ENCODE measurements around the gene GRIN3B. TPM values are rescaled to one million over a fixed set of nuclear protein-coding genes. Genes with fewer than 3 reads are reported as not detected.

Gene GRIN3B
- total and polyA plus RNA-seq, 2 of the 8 experiments (the other 6 are each of a cell fraction or from before 2014, with no cell fraction given), result 0.45 to 1.0 TPM

GRCh38 chr19:999379-999719, 870 bp upstream of the GRIN3B start:
- H3K36me3 ChIP-seq (ENCODE audit: control insufficient read depth in 2 of 4, insufficient read depth in 4 of 4, low read length in 3 of 4), result no peaks in the 10 kb centered on the region; a peak in 2 of 8 replicates
- no peak overlapping the region for H3K56ac ChIP-seq (replicated peaks; ENCODE audit: insufficient read length, low read depth, low read length)
- H3K4me3 ChIP-seq (ENCODE audit: extremely low read depth in 1 of 4, insufficient read depth in 2 of 4, low read depth in 3 of 4, low read length in 4 of 4), result no peak overlapping the region
- CTCF ChIA-PET (ENCODE audit: partially characterized antibody), result interaction anchor here (0.6 to 2.3 kb wide), 7 partner anchors 18 to 136 kb away, joined by 3 to 13 read pairs (median 4); partner anchors contain the start of gene ARHGAP45
- H2BK20ac ChIP-seq (ENCODE audit: low read length), result no peak overlapping the region
- H2BK120ac ChIP-seq (replicated peaks; ENCODE audit: low read depth, low read length), result no peak overlapping the region
- no peak overlapping the region for H3K4ac ChIP-seq (replicated peaks; ENCODE audit: insufficient read length, low read depth, low read length)
- H2AK5ac ChIP-seq (ENCODE audit: low read depth, low read length), result no peak overlapping the region
- H2AFZ ChIP-seq (ENCODE audit: low read length), result no peak overlapping the region
- POLR2A ChIA-PET (ENCODE audit: partially characterized antibody), result interaction anchor here (1.0 to 7.3 kb wide), 3 partner anchors 8 to 39 kb away, joined by 3 to 81 read pairs (median 4); partner anchors contain the start of gene WDR18
- H3K14ac ChIP-seq (ENCODE audit: insufficient read length), result no peak overlapping the region
- H2BK5ac ChIP-seq (ENCODE audit: low read depth, low read length), result no peak overlapping the region
- FAIRE-seq, result no peak
- H3K4me2 ChIP-seq (ENCODE audit: insufficient read depth in 1 of 2, low read depth in 2 of 2, low read length in 2 of 2), result no peak overlapping the region
- no peak overlapping the region for H3K18ac ChIP-seq (ENCODE audit: extremely low read depth, low read length)
- 93% methylated on average over 3 of the region's 3 CpGs; no CpG with 5 or more reads in 1 of the 2 experiments for WGBS, 2 experiments (ENCODE audit: extremely low coverage in 1 of 2, insufficient coverage in 1 of 2, insufficient read length in 1 of 2, insufficient replicate concordance in 2 of 2, low coverage in 1 of 2, low lambda C conversion rate in 2 of 2, missing lambda C conversion rate in 1 of 2)
- no peaks in the 10 kb centered on the region for H3K79me1 ChIP-seq (ENCODE audit: low read depth, low read length)
- no peak overlapping the region for H3K27ac ChIP-seq (ENCODE audit: low read depth, low read length)
- no peak overlapping the region for H2BK12ac ChIP-seq (ENCODE audit: low read depth, low read length)
- no peak overlapping the region; the same call in 1 of the 2 replicates for H4K8ac ChIP-seq (ENCODE audit: extremely low read depth, insufficient read depth, low read length)
- H3K4me1 ChIP-seq (replicated peaks in 1 of 4; ENCODE audit: control insufficient read depth in 3 of 4, insufficient read depth in 4 of 4, low read length in 3 of 4), result peaks cover 0 to 10% (median 6%) of the 10 kb centered on the region in 4 experiments; a peak in 3 of 7 replicates
- H3K23me2 ChIP-seq (ENCODE audit: low read depth, low read length), result peaks cover 4% of the 10 kb centered on the region; the same call in 1 of the 2 replicates
- no peak overlapping the region for H3K23ac ChIP-seq (ENCODE audit: insufficient read length)
- H3K27me3 ChIP-seq (replicated peaks in 1 of 4; ENCODE audit: control insufficient read depth in 3 of 4, extremely low read depth in 1 of 4, insufficient read depth in 3 of 4, low read length in 3 of 4), result peaks cover 6 to 33% (median 19%) of the 10 kb centered on the region in 4 experiments
- H3K79me2 ChIP-seq (ENCODE audit: control insufficient read depth in 1 of 2, insufficient read depth in 2 of 2, low read length in 2 of 2), result no peaks in the 10 kb centered on the region
- no peak overlapping the region for H4K5ac ChIP-seq (ENCODE audit: insufficient read length, low read depth, low read length)
- no peak overlapping the region; a peak in 1 of 7 replicates for H3K9ac ChIP-seq (replicated peaks in 1 of 4; ENCODE audit: extremely low read depth in 1 of 4, low read depth in 3 of 4, low read length in 3 of 4)
- H2BK15ac ChIP-seq (ENCODE audit: low read length), result no peak overlapping the region
- no peaks in the 10 kb centered on the region for H3K9me3 ChIP-seq (ENCODE audit: insufficient read depth in 2 of 2, low read depth in 1 of 2, low read length in 1 of 2)
- no peak for DNase-seq (ENCODE audit: low read depth in 1 of 2, low spot score in 2 of 2)
- peaks cover 0 to 4% of the 10 kb centered on the region in 2 experiments for H4K20me1 ChIP-seq (replicated peaks in 1 of 2; ENCODE audit: control insufficient read depth in 1 of 2, insufficient read depth in 2 of 2, low read length in 2 of 2)
- H4K91ac ChIP-seq (replicated peaks; ENCODE audit: insufficient read length, low read length), result no peak overlapping the region
- TF ChIP-seq NRF1 (IDR thresholded peaks at IDR 0.05; ENCODE audit: low read depth, low read length) (no peak), FOSL1 (IDR thresholded peaks at IDR 0.05; ENCODE audit: insufficient read depth, low read depth, low read length) (no peak), SIX5 (IDR thresholded peaks at IDR 0.05; ENCODE audit: low read depth, low read length) (no peak), RFX5 (IDR thresholded peaks at IDR 0.05; ENCODE audit: borderline replicate concordance, low read depth, low read length) (no peak), RXRA (IDR thresholded peaks at IDR 0.05; ENCODE audit: insufficient read depth, low read depth, low read length) (no peak), GABPA (IDR thresholded peaks at IDR 0.05; ENCODE audit: borderline replicate concordance, insufficient read depth, low read length) (no peak), NANOG (IDR thresholded peaks at IDR 0.05; ENCODE audit: insufficient read depth, low read depth, low read length, poor library complexity, severe bottlenecking) (no peak), GTF2F1 (IDR thresholded peaks at IDR 0.05; ENCODE audit: borderline replicate concordance, low read depth, low read length) (no peak), CTBP2 (IDR thresholded peaks at IDR 0.05; ENCODE audit: borderline replicate concordance, insufficient read depth, insufficient read length, low read length) (no peak), SUZ12 (IDR thresholded peaks at IDR 0.05; ENCODE audit: low read length) (no peak), RAD21 (IDR thresholded peaks at IDR 0.05 in 1 of 2, conservative IDR thresholded peaks at IDR 0.05 in 1 of 2; ENCODE audit: low read depth in 2 of 2, low read length in 2 of 2) (no peak), EZH2 (IDR thresholded peaks at IDR 0.05; ENCODE audit: low read depth, low read length, severe bottlenecking) (no peak), SIN3A (conservative IDR thresholded peaks at IDR 0.05 in 1 of 2, IDR thresholded peaks at IDR 0.05 in 1 of 2; ENCODE audit: low read depth in 1 of 2, low read length in 2 of 2) (no peak)

All from H1 (cell line).